ENCODE results near the gene HEXIM1.

DNA sequence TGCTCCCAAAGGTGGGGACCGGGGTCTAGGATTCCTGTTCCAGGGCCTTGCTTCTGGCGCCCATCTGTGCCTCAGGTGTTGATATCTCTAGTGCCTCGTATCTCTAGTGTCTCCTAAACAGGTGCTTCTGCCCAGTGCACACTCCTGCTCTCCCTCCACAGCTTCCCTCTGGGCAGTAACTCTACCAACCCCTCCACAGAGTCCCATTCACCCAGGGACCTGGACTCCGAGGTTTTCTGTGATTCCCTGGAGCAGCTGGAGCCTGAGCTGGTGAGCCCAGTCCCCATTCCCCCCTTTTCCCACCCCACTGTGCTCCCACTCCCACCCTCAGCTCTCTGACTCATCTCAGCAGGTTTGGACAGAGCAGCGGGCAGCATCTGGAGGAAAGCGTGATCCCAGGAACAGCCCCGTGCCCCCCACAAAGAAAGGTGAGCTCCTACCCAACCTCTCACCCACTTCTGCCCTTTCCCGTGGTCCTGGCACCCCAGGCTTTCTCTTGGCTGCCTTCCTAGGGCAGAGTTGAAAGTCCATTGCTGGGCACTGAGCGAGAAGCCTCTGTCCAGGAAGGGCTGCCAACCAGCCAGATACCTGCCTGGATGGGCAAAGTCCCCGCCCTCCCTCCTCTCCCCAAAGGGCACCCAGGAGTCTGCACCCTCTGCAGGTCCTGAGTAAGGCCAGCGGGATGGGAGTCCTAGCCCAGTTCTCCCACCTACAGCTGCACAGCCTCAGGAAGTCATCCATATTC lies 10.5 kb upstream of the HEXIM1 start:
- no peak for TF ChIP-seq GATA2 (IDR thresholded peaks at IDR 0.05; ENCODE audit: low read depth, low read length)
- no peak for TF ChIP-seq GATA3 (IDR thresholded peaks at IDR 0.05; ENCODE audit: low read depth, low read length)
